GM23338 (cell line): ENCODE results near the gene PROC.

Source experiments
- CTCF ChIP-seq, 2 experiments: fragments of 200-600 bp in 1 of 2; sonication (generic) in 1 of 2; conservative IDR thresholded peaks; 2 replicates each; pipeline versions ENCODE4 v1.5.1 to v1.6.1; 2016 to 2017; ENCODE audit warnings: antibody characterized with exemption in 2 of 2, low read depth in 2 of 2, mild to moderate bottlenecking in 2 of 2, moderate library complexity in 1 of 2
- EZH2phosphoT487 ChIP-seq: fragments of 200-600 bp; sonication (generic); IDR thresholded peaks from one replicate; pipeline ENCODE4 v1.8.1; 2018; ENCODE audit warnings: antibody characterized with exemption; ENCODE audit not compliant: unreplicated experiment
- POLR2AphosphoS5 ChIP-seq: IDR thresholded peaks from 2 replicates; pipeline ENCODE4 v1.6.1; 2016; ENCODE audit warnings: antibody characterized with exemption, low read depth
- REST ChIP-seq: IDR thresholded peaks from one replicate; pipeline ENCODE4 v1.6.1; 2018; ENCODE audit warnings: antibody characterized with exemption; ENCODE audit not compliant: unreplicated experiment

- TF ChIP-seq EZH2phosphoT487 (no peak), CTCF (conservative IDR thresholded peaks at IDR 0.05; ENCODE audit: low read depth in 2 of 2) (no peak), REST (no peak), POLR2AphosphoS5 (no peak)
Measured at GRCh38 chr2:127392828-127393578, 25.2 kb upstream of the PROC start.
